ENCODE measurements around the gene ATF1. TPM values are rescaled to one million over a fixed set of nuclear protein-coding genes. Genes with fewer than 3 reads are reported as not detected.
"Not testable (repeated sequence)": the region's sequence is repeated elsewhere in the genome, so short reads cannot be mapped to it uniquely, and the experiment has no call there.

Gene ATF1
- total and polyA plus RNA-seq, 4 experiments from 2014 or later = 48.7 to 52.3 (median 51.5) TPM

GRCh38 chr12:50751948-50752721 lies 11.8 kb upstream of the ATF1 start:
- Mint-ChIP-seq H3K36me3 (peaks cover 11% of the 10 kb centered on the region in 2 donors), H3K27me3 (no peaks in the 10 kb centered on the region), H3K4me3 (no peak overlapping the region), H3K4me1 (peaks cover 0 to 2% (median 0%) of the 10 kb centered on the region in 4 donors), H3K9me3 (no peaks in the 10 kb centered on the region), H3K27ac (peak overlapping the region in 4 of 7 donors; percentile 26 to 61 (median 45))
- POLR2A ChIA-PET (ENCODE audit: partially characterized antibody) = no interaction called here
- CTCF ChIA-PET (ENCODE audit: partially characterized antibody) = no interaction called here
- H3K4me3 ChIP-seq (ENCODE audit: low read length in 2 of 2) = no peak overlapping the region
- no peaks in the 10 kb centered on the region for H3K4me1 ChIP-seq (ENCODE audit: insufficient read depth, low read length)
- H3K27me3 ChIP-seq (ENCODE audit: insufficient read depth, low read length) = no peaks in the 10 kb centered on the region
- no peaks in the 10 kb centered on the region for H3K9me3 ChIP-seq (ENCODE audit: control insufficient read depth in 1 of 2, low read length in 2 of 2)
- no peak for DNase-seq
- no peaks in the 10 kb centered on the region for H3K36me3 ChIP-seq (ENCODE audit: insufficient read depth, low read length)
- no peak overlapping the region for H3K27ac ChIP-seq (ENCODE audit: low read depth, low read length)
- intact Hi-C loops (cut with micrococcal nuclease) = no loop called here

GRCh38 chr12:50753232-50753769 lies 10.6 kb upstream of the ATF1 start:
- intact Hi-C loops (cut with micrococcal nuclease) = no loop called here
- Histone ChIP-seq H3K27ac (ENCODE audit: low read depth, low read length) (no peak overlapping the region), H3K36me3 (ENCODE audit: insufficient read depth, low read length) (no peaks in the 10 kb centered on the region), H3K4me1 (ENCODE audit: insufficient read depth, low read length) (no peaks in the 10 kb centered on the region), H3K27me3 (ENCODE audit: insufficient read depth, low read length) (no peaks in the 10 kb centered on the region), H3K9me3 (ENCODE audit: control insufficient read depth in 1 of 2, low read length in 2 of 2) (no peaks in the 10 kb centered on the region), H3K4me3 (ENCODE audit: low read length in 2 of 2) (no peak overlapping the region)
- H3K36me3 Mint-ChIP-seq = peaks cover 4 to 9% of the 10 kb centered on the region in 2 donors
- H3K27ac Mint-ChIP-seq = no peak overlapping the region
- ChIA-PET POLR2A (ENCODE audit: partially characterized antibody) (interaction anchor here (0.8 kb wide), 1 partner anchor 9 kb away, joined by 3 read pairs; no protein-coding TSS in a partner anchor), CTCF (ENCODE audit: partially characterized antibody) (interaction anchor here (1.4 kb wide), 1 partner anchor 12 kb away, joined by 10 read pairs; no protein-coding TSS in a partner anchor)
- no peaks in the 10 kb centered on the region for H3K27me3 Mint-ChIP-seq
- H3K9me3 Mint-ChIP-seq = no peaks in the 10 kb centered on the region
- peaks cover 0 to 2% (median 0%) of the 10 kb centered on the region in 4 donors for H3K4me1 Mint-ChIP-seq
- DNase-seq = no peak
- H3K4me3 Mint-ChIP-seq = no peak overlapping the region

- Mint-ChIP-seq H3K27ac (peak overlapping the region; percentile 91 to 97 (median 96)), H3K4me1 (peaks cover 21 to 52% (median 33%) of the 10 kb centered on the region in 4 donors), H3K36me3 (peaks cover 0 to 17% of the 10 kb centered on the region in 2 donors), H3K4me3 (peak overlapping the region; percentile 85 to 99 (median 93)), H3K9me3 (peaks cover 0 to 4% (median 0%) of the 10 kb centered on the region in 8 donors), H3K27me3 (no peaks in the 10 kb centered on the region)
- Histone ChIP-seq H3K9me3 (ENCODE audit: control insufficient read depth in 1 of 2, low read length in 2 of 2) (no peaks in the 10 kb centered on the region), H3K36me3 (ENCODE audit: insufficient read depth, low read length) (no peaks in the 10 kb centered on the region), H3K27me3 (ENCODE audit: insufficient read depth, low read length) (no peaks in the 10 kb centered on the region), H3K27ac (ENCODE audit: low read depth, low read length) (peak overlapping the region; percentile 77), H3K4me3 (ENCODE audit: low read length in 2 of 2) (peak overlapping the region; percentile 43 to 67), H3K4me1 (ENCODE audit: insufficient read depth, low read length) (peaks cover 27% of the 10 kb centered on the region)
- DNase-seq = peak in 4 of 5 donors; percentile 54 to 87 (median 72)
- ChIA-PET POLR2A (ENCODE audit: partially characterized antibody) (interaction anchor here (0.5 to 3.8 kb wide), 29 partner anchors 9 to 1576 kb away, joined by 3 to 31 read pairs (median 4); partner anchors contain the start of genes BIN2, COX14, CSRNP2 and DAZAP2), CTCF (ENCODE audit: partially characterized antibody) (interaction anchor here (0.6 to 2.8 kb wide), 29 partner anchors 10 to 587 kb away, joined by 3 to 47 read pairs (median 4); partner anchors contain the start of genes LETMD1 and SLC11A2)
- intact Hi-C loops (cut with micrococcal nuclease) = loop anchor here (1.0 to 10.0 kb wide), 9 partner anchors 61 to 768 kb away; partner anchors contain the start of genes BIN2, LARP4 and LIMA1
These were observed 589 bp downstream of the ATF1 start for GRCh38 chr12:50764286-50765094.

- ChIA-PET POLR2A (ENCODE audit: partially characterized antibody) (interaction anchor here (0.7 to 3.8 kb wide), 23 partner anchors 8 to 1024 kb away, joined by 3 to 31 read pairs (median 4); partner anchors contain the start of genes COX14, DAZAP2, LETMD1 and LIMA1), CTCF (ENCODE audit: partially characterized antibody) (interaction anchor here (0.6 to 2.8 kb wide), 28 partner anchors 9 to 586 kb away, joined by 3 to 47 read pairs (median 4); partner anchors contain the start of genes LETMD1 and SLC11A2)
- peak; percentile 58 to 72 (median 60) for DNase-seq
- Mint-ChIP-seq H3K27ac (peak overlapping the region; percentile 88 to 94 (median 93)), H3K4me3 (peak overlapping the region; percentile 85 to 95 (median 91)), H3K27me3 (no peaks in the 10 kb centered on the region), H3K4me1 (peaks cover 21 to 52% (median 33%) of the 10 kb centered on the region in 4 donors), H3K9me3 (peaks cover 0 to 4% (median 0%) of the 10 kb centered on the region in 8 donors), H3K36me3 (peaks cover under 1 to 18% of the 10 kb centered on the region in 2 donors)
- Histone ChIP-seq H3K4me3 (ENCODE audit: low read length in 2 of 2) (peak overlapping the region; percentile 43 to 67), H3K4me1 (ENCODE audit: insufficient read depth, low read length) (peaks cover 27% of the 10 kb centered on the region), H3K9me3 (ENCODE audit: control insufficient read depth in 1 of 2, low read length in 2 of 2) (no peaks in the 10 kb centered on the region), H3K27me3 (ENCODE audit: insufficient read depth, low read length) (no peaks in the 10 kb centered on the region), H3K27ac (ENCODE audit: low read depth, low read length) (peak overlapping the region; percentile 77), H3K36me3 (ENCODE audit: insufficient read depth, low read length) (no peaks in the 10 kb centered on the region)
- intact Hi-C loops (cut with micrococcal nuclease) = loop anchor here (1.0 to 10.0 kb wide), 8 partner anchors 60 to 767 kb away; partner anchors contain the start of genes BIN2 and LIMA1
These were observed 1.4 kb downstream of the ATF1 start for GRCh38 chr12:50765095-50765911.

- no peaks in the 10 kb centered on the region for H3K9me3 Mint-ChIP-seq
- H3K27ac ChIP-seq (ENCODE audit: low read depth, low read length) = no peak overlapping the region
- peaks cover 3% of the 10 kb centered on the region for H3K36me3 ChIP-seq (ENCODE audit: insufficient read depth, low read length)
- ChIA-PET CTCF (ENCODE audit: partially characterized antibody) (no interaction called here), POLR2A (ENCODE audit: partially characterized antibody) (interaction anchor here (0.6 kb wide), 1 partner anchor 9 kb away, joined by 3 read pairs; no protein-coding TSS in a partner anchor)
- no peaks in the 10 kb centered on the region for H3K27me3 Mint-ChIP-seq
- DNase-seq = no peak
- peaks cover 18 to 34% of the 10 kb centered on the region in 2 donors for H3K36me3 Mint-ChIP-seq
- H3K9me3 ChIP-seq (ENCODE audit: control insufficient read depth in 1 of 2, low read length in 2 of 2) = no peaks in the 10 kb centered on the region
- no peak overlapping the region for H3K4me3 Mint-ChIP-seq
- intact Hi-C loops (cut with micrococcal nuclease) = loop anchor here (5.0 to 10.0 kb wide), 2 partner anchors 556 to 764 kb away; partner anchors contain the start of gene BIN2
- peaks cover 18% of the 10 kb centered on the region for H3K4me1 ChIP-seq (ENCODE audit: insufficient read depth, low read length)
- H3K4me3 ChIP-seq (ENCODE audit: low read length in 2 of 2) = no peak overlapping the region
- no peak overlapping the region for H3K27ac Mint-ChIP-seq
- no peaks in the 10 kb centered on the region for H3K27me3 ChIP-seq (ENCODE audit: insufficient read depth, low read length)
- H3K4me1 Mint-ChIP-seq = peaks cover 24 to 49% (median 35%) of the 10 kb centered on the region in 4 donors
These were observed 4.5 kb downstream of the ATF1 start for GRCh38 chr12:50768391-50768790.

GRCh38 chr12:50768813-50769212 lies 4.9 kb downstream of the ATF1 start:
- H3K4me1 Mint-ChIP-seq = peaks cover 26 to 48% (median 36%) of the 10 kb centered on the region in 4 donors
- CTCF ChIA-PET (ENCODE audit: partially characterized antibody); H3K4me3 ChIP-seq (ENCODE audit: low read length in 2 of 2); H3K9me3 Mint-ChIP-seq; H3K4me3 Mint-ChIP-seq; H3K27ac ChIP-seq (ENCODE audit: low read depth, low read length); H3K27me3 Mint-ChIP-seq; H3K9me3 ChIP-seq (ENCODE audit: control insufficient read depth in 1 of 2, low read length in 2 of 2); DNase-seq; H3K27me3 ChIP-seq (ENCODE audit: insufficient read depth, low read length); POLR2A ChIA-PET (ENCODE audit: partially characterized antibody); H3K36me3 ChIP-seq (ENCODE audit: insufficient read depth, low read length): not testable (repeated sequence)
- intact Hi-C loops (cut with micrococcal nuclease) = loop anchor here (5.0 to 10.0 kb wide), 2 partner anchors 556 to 763 kb away; partner anchors contain the start of gene BIN2
- peaks cover 20% of the 10 kb centered on the region for H3K4me1 ChIP-seq (ENCODE audit: insufficient read depth, low read length)
- peaks cover 23 to 34% of the 10 kb centered on the region in 2 donors for H3K36me3 Mint-ChIP-seq
- peak overlapping the region in 1 of 7 donors; percentile 56 for H3K27ac Mint-ChIP-seq

Data from CD4-positive, alpha-beta memory T cell (primary cell).